Measurements from ENCODE around the gene TFF3. TPM values are rescaled to one million over a fixed set of nuclear protein-coding genes. Genes with fewer than 3 reads are reported as not detected.

Gene TFF3
- total and polyA plus RNA-seq, 2 experiments from 2014 or later = 0.38 TPM; not detected in 1

GRCh38 chr21:42337276-42337675 lies 22.1 kb upstream of the TFF3 start:
- Histone ChIP-seq H3K9me3 (ENCODE audit: low read depth) (no peaks in the 10 kb centered on the region), H3K36me3 (no peaks in the 10 kb centered on the region), H3K27me3 (no peaks in the 10 kb centered on the region), H3K4me3 (no peak overlapping the region), H3K27ac (no peak overlapping the region), H3K4me1 (ENCODE audit: low read depth) (no peaks in the 10 kb centered on the region)
- DNase-seq (ENCODE audit: low read depth in 1 of 2, low spot score in 1 of 2) = no peak
- no peak for TF ChIP-seq CTCF (IDR thresholded peaks at IDR 0.05; ENCODE audit: low read depth, low read length)

GRCh38 chr21:42336054-42336453 lies 20.8 kb upstream of the TFF3 start:
- no peak overlapping the region for H3K27ac ChIP-seq
- no peaks in the 10 kb centered on the region for H3K36me3 ChIP-seq
- H3K27me3 ChIP-seq = no peaks in the 10 kb centered on the region
- DNase-seq (ENCODE audit: low read depth in 1 of 2, low spot score in 1 of 2) = peak; percentile 44 to 47
- no peak overlapping the region for H3K4me3 ChIP-seq
- H3K9me3 ChIP-seq (ENCODE audit: low read depth) = no peaks in the 10 kb centered on the region
- H3K4me1 ChIP-seq (ENCODE audit: low read depth) = no peaks in the 10 kb centered on the region
- no peak for TF ChIP-seq CTCF (IDR thresholded peaks at IDR 0.05; ENCODE audit: low read depth, low read length)

DNA sequence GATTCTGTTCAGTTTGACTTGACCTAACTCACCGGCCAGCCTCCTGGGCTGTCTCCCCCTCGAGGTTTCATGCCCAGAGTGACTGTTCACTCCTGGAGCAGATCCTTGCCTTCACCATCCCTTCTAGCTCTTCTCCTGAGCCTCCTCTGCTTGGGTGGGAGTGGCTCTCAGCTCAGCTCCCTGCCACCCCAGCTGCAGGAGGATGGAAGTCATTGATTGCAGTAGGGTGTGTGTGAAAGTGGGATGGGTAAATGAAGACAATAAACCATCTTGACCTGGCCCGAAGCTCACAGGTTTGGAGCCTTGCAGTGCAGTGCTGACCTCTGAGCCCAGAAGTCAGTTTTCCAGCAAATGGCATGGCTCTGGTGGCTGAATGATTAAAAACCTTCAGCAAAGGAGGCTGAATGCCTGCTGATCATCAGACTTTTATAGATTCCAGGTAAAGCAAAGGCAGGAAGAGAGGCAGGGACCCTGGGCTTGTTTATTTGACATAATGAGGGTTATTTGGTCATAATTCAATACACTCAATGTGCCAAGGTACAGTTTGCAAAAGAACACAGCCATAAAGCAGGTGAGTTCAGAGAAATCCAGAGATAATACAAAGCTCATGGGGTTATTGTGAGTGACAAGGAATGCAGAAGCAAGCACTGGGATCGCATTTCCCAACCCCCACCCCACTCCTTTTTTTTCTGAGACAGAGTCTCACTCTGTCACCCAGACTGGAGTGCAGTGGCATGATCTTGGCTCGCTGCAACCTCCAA lies 17.5 kb upstream of the TFF3 start:
- Histone ChIP-seq H3K4me1 (ENCODE audit: low read depth) (no peaks in the 10 kb centered on the region), H3K9me3 (ENCODE audit: low read depth) (no peaks in the 10 kb centered on the region), H3K27ac (no peak overlapping the region), H3K36me3 (no peaks in the 10 kb centered on the region), H3K4me3 (no peak overlapping the region), H3K27me3 (no peaks in the 10 kb centered on the region)
- no peak for DNase-seq (ENCODE audit: low read depth in 1 of 2, low spot score in 1 of 2)
- no peak for TF ChIP-seq CTCF (IDR thresholded peaks at IDR 0.05; ENCODE audit: low read depth, low read length)

- H3K27ac ChIP-seq = no peak overlapping the region
- H3K4me3 ChIP-seq = no peak overlapping the region
- TF ChIP-seq CTCF (IDR thresholded peaks at IDR 0.05; ENCODE audit: low read depth, low read length) = no peak
- no peaks in the 10 kb centered on the region for H3K27me3 ChIP-seq
- H3K4me1 ChIP-seq (ENCODE audit: low read depth) = no peaks in the 10 kb centered on the region
- no peak for DNase-seq (ENCODE audit: low read depth in 1 of 2, low spot score in 1 of 2)
- no peaks in the 10 kb centered on the region for H3K9me3 ChIP-seq (ENCODE audit: low read depth)
- no peaks in the 10 kb centered on the region for H3K36me3 ChIP-seq
Observed at GRCh38 chr21:42331660-42332059, 16.5 kb upstream of the TFF3 start.

DNA sequence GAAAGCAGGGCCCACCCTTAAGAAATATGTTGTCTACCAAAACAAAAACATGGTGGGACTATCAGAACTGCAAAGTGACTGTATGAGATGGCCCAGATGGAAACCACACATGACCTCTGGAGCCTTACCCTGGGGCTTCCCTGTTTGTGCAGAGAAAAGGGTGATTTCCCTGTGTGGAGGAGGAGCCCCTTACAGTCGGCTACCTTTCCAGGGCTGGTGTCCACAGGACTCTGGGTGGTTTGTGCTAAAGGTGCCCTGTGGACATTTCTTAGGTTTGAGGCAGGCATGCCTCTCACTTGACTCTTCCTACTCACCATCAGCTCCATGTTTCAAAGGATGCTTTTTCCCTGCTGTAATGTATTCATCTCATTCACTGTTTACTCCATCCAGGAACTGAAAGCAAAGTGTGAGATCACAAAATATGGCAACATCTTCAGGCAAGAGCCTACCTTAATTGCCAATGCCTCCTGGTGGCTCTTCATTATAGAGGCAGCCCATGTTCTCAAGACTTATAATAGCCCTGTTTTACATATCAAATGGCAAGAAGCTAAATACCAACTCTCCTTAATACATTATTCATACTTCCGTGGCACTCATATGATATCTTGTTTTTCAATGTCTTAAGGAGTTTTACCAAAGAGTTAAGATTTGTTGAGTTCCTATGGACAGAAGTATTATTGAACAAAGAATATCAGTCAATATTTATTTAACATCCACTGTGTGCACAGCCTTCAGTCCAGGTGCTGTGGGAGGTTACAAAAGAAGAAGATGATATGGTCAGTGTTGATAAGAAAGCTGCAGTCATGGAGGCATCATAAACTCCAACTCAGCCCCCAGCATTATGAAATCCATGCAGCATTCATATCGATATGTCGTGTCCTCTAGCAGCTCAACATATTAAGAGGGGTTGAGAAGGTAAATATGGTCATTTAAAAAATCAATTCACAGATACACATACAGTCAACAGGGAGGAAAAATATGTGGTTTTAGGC lies 15.5 kb upstream of the TFF3 start:
- DNase-seq (ENCODE audit: low read depth in 1 of 2, low spot score in 1 of 2) = no peak
- Histone ChIP-seq H3K36me3 (no peaks in the 10 kb centered on the region), H3K4me3 (no peak overlapping the region), H3K9me3 (ENCODE audit: low read depth) (no peaks in the 10 kb centered on the region), H3K27ac (no peak overlapping the region), H3K27me3 (no peaks in the 10 kb centered on the region), H3K4me1 (ENCODE audit: low read depth) (no peaks in the 10 kb centered on the region)
- TF ChIP-seq CTCF (IDR thresholded peaks at IDR 0.05; ENCODE audit: low read depth, low read length) = no peak

All from cardiac muscle cell (in vitro differentiated cells and primary cell).